Measurements from ENCODE around the gene LRRC2.

The LRRC2 gene

DNA sequence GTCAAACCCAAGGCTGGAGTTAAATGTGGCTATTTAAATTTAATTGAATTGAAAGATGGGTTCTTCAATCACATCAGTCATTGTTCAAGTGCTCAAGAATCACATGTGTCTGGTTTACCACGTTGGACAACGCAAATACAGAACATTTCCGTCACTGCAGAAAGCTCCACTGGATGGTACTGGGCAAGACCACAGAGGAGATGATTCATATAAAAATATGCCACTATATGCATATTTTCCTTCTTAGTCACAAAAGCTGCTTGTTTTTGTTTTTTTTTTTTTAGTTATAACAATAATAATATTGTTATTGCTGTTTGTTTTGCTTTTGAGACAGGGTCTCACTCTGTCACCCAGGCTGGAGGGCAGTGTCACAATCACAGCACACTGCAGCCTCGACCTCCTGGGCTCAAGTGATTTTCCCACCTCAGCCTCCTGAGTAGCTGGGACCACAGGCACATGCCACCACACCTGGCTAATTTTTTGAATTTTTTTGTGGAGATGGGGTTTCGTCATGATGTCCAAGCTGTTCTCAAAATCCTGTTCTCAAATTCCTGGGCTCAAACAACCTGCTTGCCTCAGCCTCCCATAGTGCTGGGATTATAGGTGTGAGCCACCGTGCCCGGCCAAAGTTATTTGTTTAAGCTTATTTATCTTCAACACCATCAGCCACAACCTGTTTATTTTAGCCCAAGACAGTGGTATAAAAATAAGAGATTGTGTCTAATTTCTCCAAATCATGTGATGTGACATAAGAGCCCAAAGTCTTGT is 48.9 kb downstream of the LRRC2 start:
- Histone ChIP-seq H3K36me3 (ENCODE audit: insufficient read depth, low read length) (no peaks in the 10 kb centered on the region), H3K79me2 (ENCODE audit: insufficient read depth, low read length) (no peaks in the 10 kb centered on the region), H2AFZ (ENCODE audit: low read length) (no peak overlapping the region), H3K4me1 (ENCODE audit: insufficient read depth, low read length, poor library complexity, severe bottlenecking) (peaks cover 5% of the 10 kb centered on the region), H3K9me2 (replicated peaks; ENCODE audit: low read depth, low read length) (no peaks in the 10 kb centered on the region), H3K4me2 (ENCODE audit: low read depth, low read length, poor library complexity, severe bottlenecking) (no peak overlapping the region), H3K27me3 (ENCODE audit: insufficient read depth, low read length, poor library complexity, severe bottlenecking) (no peaks in the 10 kb centered on the region), H4K20me1 (ENCODE audit: insufficient read depth, low read length, poor library complexity, severe bottlenecking) (no peaks in the 10 kb centered on the region), H3K9me3 (ENCODE audit: insufficient read depth, low read depth, low read length) (no peaks in the 10 kb centered on the region), H3K9ac (ENCODE audit: low read depth, low read length, poor library complexity, severe bottlenecking) (no peak overlapping the region), H3F3A (ENCODE audit: low read depth) (no peaks in the 10 kb centered on the region), H3K4me3 (ENCODE audit: low read length, poor library complexity, severe bottlenecking) (no peak overlapping the region)
- TF ChIP-seq CTCF (conservative IDR thresholded peaks at IDR 0.05; ENCODE audit: low read length) (no peak), EZH2phosphoT487 (IDR thresholded peaks at IDR 0.05; ENCODE audit: borderline replicate concordance) (no peak)

- Histone ChIP-seq H3K9ac (ENCODE audit: low read depth, low read length, poor library complexity, severe bottlenecking) (no peak overlapping the region), H3K9me3 (ENCODE audit: insufficient read depth, low read depth, low read length) (no peaks in the 10 kb centered on the region), H2AFZ (ENCODE audit: low read length) (no peak overlapping the region), H3K27me3 (ENCODE audit: insufficient read depth, low read length, poor library complexity, severe bottlenecking) (no peaks in the 10 kb centered on the region), H3K79me2 (ENCODE audit: insufficient read depth, low read length) (no peaks in the 10 kb centered on the region), H3K4me1 (ENCODE audit: insufficient read depth, low read length, poor library complexity, severe bottlenecking) (peaks cover 5% of the 10 kb centered on the region), H4K20me1 (ENCODE audit: insufficient read depth, low read length, poor library complexity, severe bottlenecking) (no peaks in the 10 kb centered on the region), H3K9me2 (replicated peaks; ENCODE audit: low read depth, low read length) (no peaks in the 10 kb centered on the region), H3K4me2 (ENCODE audit: low read depth, low read length, poor library complexity, severe bottlenecking) (no peak overlapping the region), H3F3A (ENCODE audit: low read depth) (no peaks in the 10 kb centered on the region), H3K4me3 (ENCODE audit: low read length, poor library complexity, severe bottlenecking) (no peak overlapping the region), H3K36me3 (ENCODE audit: insufficient read depth, low read length) (no peaks in the 10 kb centered on the region)
- no peak for TF ChIP-seq EZH2phosphoT487 (IDR thresholded peaks at IDR 0.05; ENCODE audit: borderline replicate concordance)
Measured at GRCh38 chr3:46516521-46516920, 49.6 kb downstream of the LRRC2 start.

DNA sequence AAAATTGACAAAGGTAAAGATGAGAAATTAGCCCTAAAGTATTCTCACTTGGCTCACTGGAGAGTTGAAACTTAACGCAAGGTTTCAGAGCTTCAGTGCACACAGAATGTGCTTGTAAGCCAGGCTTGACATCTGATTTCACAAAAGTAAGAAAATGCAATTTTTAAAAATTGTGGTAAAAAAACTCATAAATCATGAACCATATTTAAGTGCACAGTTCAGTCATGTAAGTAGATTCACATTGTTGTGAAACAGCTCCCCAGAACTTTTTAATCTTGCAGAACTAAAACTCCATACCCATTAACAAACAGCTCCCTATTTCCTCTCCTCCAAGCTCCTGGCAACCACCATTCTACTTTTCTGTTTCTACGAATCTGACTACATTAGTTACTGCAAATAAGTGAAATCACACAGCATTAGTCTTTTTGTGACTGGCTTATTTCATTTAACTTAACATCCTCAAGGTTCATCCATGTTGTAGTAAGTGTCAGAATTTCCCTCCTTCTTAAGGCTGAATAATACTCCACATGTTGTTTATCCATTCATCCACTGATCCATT is 53.8 kb downstream of the LRRC2 start:
- H2AFZ ChIP-seq (ENCODE audit: low read length), result no peak overlapping the region; the same call in 1 of the 2 replicates
- no peaks in the 10 kb centered on the region for H3F3A ChIP-seq (ENCODE audit: low read depth)
- H3K4me3 ChIP-seq (ENCODE audit: low read length, poor library complexity, severe bottlenecking), result no peak overlapping the region
- H3K9me3 ChIP-seq (ENCODE audit: insufficient read depth, low read depth, low read length), result no peaks in the 10 kb centered on the region
- no peak for TF ChIP-seq CTCF (conservative IDR thresholded peaks at IDR 0.05; ENCODE audit: low read length)
- TF ChIP-seq EZH2phosphoT487 (IDR thresholded peaks at IDR 0.05; ENCODE audit: borderline replicate concordance), result no peak
- no peaks in the 10 kb centered on the region for H3K79me2 ChIP-seq (ENCODE audit: insufficient read depth, low read length)
- no peaks in the 10 kb centered on the region for H3K36me3 ChIP-seq (ENCODE audit: insufficient read depth, low read length)
- H4K20me1 ChIP-seq (ENCODE audit: insufficient read depth, low read length, poor library complexity, severe bottlenecking), result no peaks in the 10 kb centered on the region
- no peaks in the 10 kb centered on the region for H3K27me3 ChIP-seq (ENCODE audit: insufficient read depth, low read length, poor library complexity, severe bottlenecking)
- H3K4me2 ChIP-seq (ENCODE audit: low read depth, low read length, poor library complexity, severe bottlenecking), result no peak overlapping the region
- H3K9me2 ChIP-seq (replicated peaks; ENCODE audit: low read depth, low read length), result no peaks in the 10 kb centered on the region
- no peak overlapping the region for H3K9ac ChIP-seq (ENCODE audit: low read depth, low read length, poor library complexity, severe bottlenecking)
- no peaks in the 10 kb centered on the region for H3K4me1 ChIP-seq (ENCODE audit: insufficient read depth, low read length, poor library complexity, severe bottlenecking)
